H1 (cell line): Measurements from ENCODE around the gene ADCY9. TPM values are rescaled to one million over a fixed set of nuclear protein-coding genes. Genes with fewer than 3 reads are reported as not detected.

Source experiments
- CTCF ChIA-PET: fragments of 300-600 bp; sonication (Branson Sonifier 250); formaldehyde crosslinking; loops from one replicate; lab custom pipeline; 2021; ENCODE audit not compliant: partially characterized antibody; lab: Charles Lee
- POLR2A ChIA-PET: fragments of 300-600 bp; sonication (Branson Sonifier 250); formaldehyde crosslinking; loops from one replicate; lab custom pipeline; 2021; ENCODE audit warnings: inconsistent platforms; ENCODE audit not compliant: partially characterized antibody; lab: Charles Lee
- DNase-seq, 2 experiments: peaks; one replicate each; pipeline versions ENCODE4 v3.0.0 to v3.0.0-alpha.2; 2010 to 2022; ENCODE audit warnings: low spot score in 2 of 2, low read depth in 1 of 2, mixed read lengths in 1 of 2
- FAIRE-seq: peaks from 2 replicates; lab custom pipeline; 2011; peaks lifted over from hg19 to GRCh38; lab: Jason Lieb, UNC
- H2AFZ ChIP-seq: 2 replicates; pipeline ENCODE4 v1.8.1; 2012; ENCODE audit warnings: low read length, inconsistent platforms
- H2AK5ac ChIP-seq: 2 replicates; pipeline ENCODE4 v1.6.1; 2013; ENCODE audit warnings: low read depth, low read length
- H2BK120ac ChIP-seq: replicated peaks from 2 replicates; pipeline ENCODE3; 2013; ENCODE audit warnings: low read depth, low read length, inconsistent platforms
- H2BK12ac ChIP-seq: 2 replicates; pipeline ENCODE4 v1.6.1; 2013; ENCODE audit warnings: low read depth, low read length
- H2BK15ac ChIP-seq: 2 replicates; pipeline ENCODE4 v1.6.1; 2013; ENCODE audit warnings: low read length
- H2BK20ac ChIP-seq: 2 replicates; pipeline ENCODE4 v1.6.1; 2013; ENCODE audit warnings: low read length
- H2BK5ac ChIP-seq: 2 replicates; pipeline ENCODE4 v1.6.1; 2013; ENCODE audit warnings: low read depth, low read length
- H3K14ac ChIP-seq: 2 replicates; pipeline ENCODE4 v1.6.1; 2013; ENCODE audit warnings: inconsistent platforms; ENCODE audit not compliant: insufficient read length
- H3K18ac ChIP-seq: 2 replicates; pipeline ENCODE4 v1.6.1; 2013; ENCODE audit warnings: low read length; ENCODE audit errors: extremely low read depth
- H3K23ac ChIP-seq: 2 replicates; pipeline ENCODE4 v1.6.1; 2013; ENCODE audit warnings: inconsistent platforms; ENCODE audit not compliant: insufficient read length
- H3K23me2 ChIP-seq: 2 replicates; pipeline ENCODE4 v1.6.1; 2013; ENCODE audit warnings: low read depth, low read length
- H3K27ac ChIP-seq: 2 replicates; pipeline ENCODE4 v1.6.1; 2011; ENCODE audit warnings: low read depth, low read length, inconsistent platforms
- H3K27me3 ChIP-seq, 4 experiments: replicated peaks in 1 of 4; 1 replicate in 1 of 4; 2 replicates in 3 of 4; pipeline versions ENCODE4 v1.6.1 to v1.8.1; 2011 to 2013; ENCODE audit warnings: low read length in 3 of 4, mild to moderate bottlenecking in 3 of 4, inconsistent platforms in 2 of 4, mixed read lengths in 2 of 4, moderate library complexity in 1 of 4; ENCODE audit not compliant: control insufficient read depth in 3 of 4, insufficient read depth in 3 of 4; ENCODE audit errors: extremely low read depth in 1 of 4
- H3K36me3 ChIP-seq, 4 experiments: 2 replicates each; pipeline versions ENCODE4 v1.6.1 to v1.8.1; 2011 to 2013; ENCODE audit warnings: mild to moderate bottlenecking in 4 of 4, low read length in 3 of 4, moderate library complexity in 2 of 4, control low read depth in 1 of 4, inconsistent platforms in 1 of 4; ENCODE audit not compliant: insufficient read depth in 4 of 4, control insufficient read depth in 2 of 4
- H3K4ac ChIP-seq: replicated peaks from 2 replicates; pipeline ENCODE3; 2013; ENCODE audit warnings: low read length, low read depth, mixed read lengths, inconsistent platforms; ENCODE audit not compliant: insufficient read length
- H3K4me1 ChIP-seq, 4 experiments: replicated peaks in 1 of 4; 1 replicate in 1 of 4; 2 replicates in 3 of 4; pipeline versions ENCODE4 v1.6.1 to v1.8.1; 2011 to 2013; ENCODE audit warnings: low read length in 3 of 4, inconsistent platforms in 2 of 4, mixed read lengths in 1 of 4; ENCODE audit not compliant: insufficient read depth in 4 of 4, control insufficient read depth in 3 of 4
- H3K4me2 ChIP-seq, 2 experiments: 2 replicates each; pipeline versions ENCODE4 v1.6.1 to v1.8.1; 2011 to 2013; ENCODE audit warnings: low read depth in 2 of 2, low read length in 2 of 2, control low read depth in 1 of 2, inconsistent platforms in 1 of 2, mild to moderate bottlenecking in 1 of 2; ENCODE audit not compliant: insufficient read depth in 1 of 2
- H3K4me3 ChIP-seq, 4 experiments: fragments of 200-600, 300-600 bp in 1 of 4; sonication (generic), shearing (Covaris generic), sonication (Bioruptor Twin) in 1 of 4; 2 replicates each; pipeline versions ENCODE4 v1.5.1 to v1.8.1; 2011 to 2016; ENCODE audit warnings: low read length in 4 of 4, low read depth in 3 of 4, control low read depth in 2 of 4, inconsistent platforms in 2 of 4, mild to moderate bottlenecking in 2 of 4, mixed read lengths in 1 of 4, moderate library complexity in 1 of 4; ENCODE audit not compliant: insufficient read depth in 2 of 4; ENCODE audit errors: extremely low read depth in 1 of 4
- H3K56ac ChIP-seq: replicated peaks from 2 replicates; pipeline ENCODE3; 2013; ENCODE audit warnings: low read depth, mild to moderate bottlenecking, mixed read lengths, low read length, inconsistent platforms; ENCODE audit not compliant: insufficient read length
- H3K79me1 ChIP-seq: 2 replicates; pipeline ENCODE4 v1.6.1; 2013; ENCODE audit warnings: low read depth, low read length, control low read depth
- H3K79me2 ChIP-seq, 2 experiments: 2 replicates each; pipeline versions ENCODE4 v1.6.1 to v1.8.1; 2012 to 2013; ENCODE audit warnings: low read length in 2 of 2, mild to moderate bottlenecking in 2 of 2, inconsistent platforms in 1 of 2; ENCODE audit not compliant: insufficient read depth in 2 of 2, control insufficient read depth in 1 of 2
- H3K9ac ChIP-seq, 4 experiments: replicated peaks in 1 of 4; 1 replicate in 1 of 4; 2 replicates in 3 of 4; pipeline versions ENCODE4 v1.6.1 to v1.8.1; 2011 to 2013; ENCODE audit warnings: low read depth in 3 of 4, low read length in 3 of 4, control low read depth in 2 of 4, mild to moderate bottlenecking in 2 of 4, moderate library complexity in 2 of 4, inconsistent platforms in 1 of 4; ENCODE audit errors: extremely low read depth in 1 of 4
- H3K9me3 ChIP-seq, 2 experiments: 2 replicates each; pipeline versions ENCODE4 v1.6.1 to v1.8.1; 2012 to 2013; ENCODE audit warnings: mild to moderate bottlenecking in 2 of 2, moderate library complexity in 2 of 2, control low read depth in 1 of 2, inconsistent platforms in 1 of 2, low read depth in 1 of 2, low read length in 1 of 2, mixed read lengths in 1 of 2; ENCODE audit not compliant: insufficient read depth in 2 of 2
- H4K20me1 ChIP-seq, 2 experiments: replicated peaks in 1 of 2; 2 replicates each; pipeline versions ENCODE3 to v1.8.1; 2011 to 2013; ENCODE audit warnings: inconsistent platforms in 2 of 2, low read length in 2 of 2, mild to moderate bottlenecking in 1 of 2; ENCODE audit not compliant: insufficient read depth in 2 of 2, control insufficient read depth in 1 of 2
- H4K5ac ChIP-seq: 2 replicates; pipeline ENCODE4 v1.6.1; 2013; ENCODE audit warnings: low read length, low read depth, mixed read lengths, inconsistent platforms; ENCODE audit not compliant: insufficient read length
- H4K8ac ChIP-seq: 2 replicates; pipeline ENCODE4 v1.8.0; 2013; ENCODE audit warnings: mild to moderate bottlenecking, moderate library complexity, low read length, inconsistent platforms; ENCODE audit not compliant: insufficient read depth; ENCODE audit errors: extremely low read depth
- H4K91ac ChIP-seq: replicated peaks from 2 replicates; pipeline ENCODE3; 2013; ENCODE audit warnings: low read length, mixed read lengths, inconsistent platforms; ENCODE audit not compliant: insufficient read length
- CBX8 ChIP-seq: fragments of 300-800, 300-1000 bp; sonication (generic); IDR thresholded peaks from 2 replicates; pipeline ENCODE4 v1.7.1; 2016; ENCODE audit warnings: low read depth, low read length, borderline replicate concordance
- CHD1 ChIP-seq: IDR thresholded peaks from 2 replicates; pipeline ENCODE4 v1.6.1; 2012; ENCODE audit warnings: low read depth, low read length, improper control_type of control experiment
- CTCF ChIP-seq, 3 experiments: IDR thresholded peaks; 1 replicate in 2 of 3; 2 replicates in 1 of 3; pipeline versions ENCODE4 v1.5.1 to v1.6.1; 2011; ENCODE audit warnings: low read length in 3 of 3, mild to moderate bottlenecking in 3 of 3, inconsistent platforms in 2 of 3, low read depth in 1 of 3, moderate library complexity in 1 of 3; ENCODE audit not compliant: insufficient read depth in 1 of 3; ENCODE audit errors: control extremely low read depth in 1 of 3
- EZH2 ChIP-seq: fragments of 200-600 bp; sonication (generic); IDR thresholded peaks from 2 replicates; pipeline ENCODE4 v1.7.1; 2012; ENCODE audit warnings: low read depth, mild to moderate bottlenecking, moderate library complexity, low read length, inconsistent platforms; ENCODE audit not compliant: severe bottlenecking
- GTF2F1 ChIP-seq: IDR thresholded peaks from 2 replicates; pipeline ENCODE4 v1.6.1; 2012; ENCODE audit warnings: low read depth, low read length, improper control_type of control experiment, borderline replicate concordance
- HDAC2 ChIP-seq, 2 experiments: fragments of 300-600 bp in 1 of 2; sonication (generic) in 1 of 2; IDR thresholded peaks; 2 replicates each; pipeline ENCODE4 v1.6.1; 2011 to 2012; ENCODE audit warnings: low read depth in 2 of 2, low read length in 2 of 2, mild to moderate bottlenecking in 2 of 2, moderate library complexity in 2 of 2, borderline replicate concordance in 1 of 2, inconsistent platforms in 1 of 2
- POLR2AphosphoS5 ChIP-seq: IDR thresholded peaks from 2 replicates; pipeline ENCODE4 v1.6.1; 2011; ENCODE audit warnings: low read depth, low read length
- RBBP5 ChIP-seq: IDR thresholded peaks from 2 replicates; pipeline ENCODE4 v1.7.1; 2012; ENCODE audit warnings: low read depth, mild to moderate bottlenecking, inconsistent platforms, low read length, moderate library complexity, borderline replicate concordance
- SIN3A ChIP-seq, 2 experiments: IDR thresholded peaks in 1 of 2; conservative IDR thresholded peaks in 1 of 2; 2 replicates each; pipeline ENCODE4 v1.6.1; 2011 to 2012; ENCODE audit warnings: low read length in 2 of 2, improper control_type of control experiment in 1 of 2, low read depth in 1 of 2, mild to moderate bottlenecking in 1 of 2
- SP1 ChIP-seq: IDR thresholded peaks from 2 replicates; pipeline ENCODE4 v1.6.1; 2011; ENCODE audit warnings: low read depth, low read length
- ZNF274 ChIP-seq: IDR thresholded peaks from 2 replicates; pipeline ENCODE4 v1.7.0; 2012; ENCODE audit warnings: low read length, borderline replicate concordance; ENCODE audit errors: extremely low read depth
- WGBS, 2 experiments: shearing (Covaris generic) in 1 of 2; methylation state at CpG; one replicate each; pipeline versions ENCODE4 v1.1.6 to v1.1.7; 2013 to 2015; ENCODE audit warnings: low lambda C conversion rate in 2 of 2, mixed read lengths in 2 of 2, inconsistent platforms in 1 of 2, low coverage in 1 of 2, missing lambda C conversion rate in 1 of 2; ENCODE audit not compliant: insufficient replicate concordance in 2 of 2, insufficient coverage in 1 of 2, insufficient read length in 1 of 2; ENCODE audit errors: extremely low coverage in 1 of 2, missing lambda C conversion rate in 1 of 2; 5-methylcytosine and 5-hydroxymethylcytosine counted together
- polyA plus RNA-seq, 7 experiments: library from polyadenylated mRNA; depleted of rRNA in 3 of 7; stranded (reverse) in 5 of 7; unstranded in 2 of 7; fragments of >200 nt in 5 of 7; fragments of 200-250 nt in 2 of 7; gene quantifications; 1 replicate in 5 of 7; 2 replicates in 1 of 7; 4 replicates in 1 of 7; pipeline versions ENCODE4 v1.2.1 to v1.2.3, GENCODE V29; 2011 to 2013; ENCODE audit warnings: missing spikeins in 2 of 7, mixed read lengths in 2 of 7
- total RNA-seq: library from RNA; stranded (reverse); fragmentation: NEBNext Ultra II Directional; extraction: Animal tissue kit (Norgen Biotek cat#: 25700); gene quantifications from 2 replicates; pipeline ENCODE4 v1.2.1, GENCODE V29; 2021

ADCY9 gene
- total and polyA plus RNA-seq, 2 of the 8 experiments (the other 6 are each of a cell fraction or from before 2014, with no cell fraction given), result 5.4 to 13.1 TPM

DNA sequence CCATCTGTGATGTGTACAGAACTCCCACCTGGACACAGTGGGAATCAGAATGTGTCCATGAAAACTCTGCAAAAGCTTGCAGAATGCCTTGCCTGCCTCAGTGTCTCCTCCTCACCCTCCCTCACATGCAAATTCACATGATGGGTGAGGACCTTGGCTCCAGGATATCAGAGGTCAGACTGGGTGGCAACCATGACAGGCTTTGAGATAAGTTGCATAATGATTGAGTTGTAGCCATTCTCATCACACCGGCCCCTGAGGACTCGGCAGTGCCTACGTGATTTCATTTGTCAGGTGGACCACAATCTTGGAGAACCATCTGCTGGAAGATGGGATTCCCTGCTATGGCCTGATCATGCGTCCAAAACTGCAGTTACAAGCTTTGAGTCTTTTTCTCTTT lies 3.9 kb upstream of the ADCY9 start:
- Histone ChIP-seq H2BK5ac (no peak overlapping the region), H3K36me3 (no peaks in the 10 kb centered on the region), H4K8ac (no peak overlapping the region), H3K27ac (no peak overlapping the region), H3K56ac (no peak overlapping the region), H3K14ac (no peak overlapping the region), H2BK15ac (no peak overlapping the region), H3K23me2 (peaks cover 10% of the 10 kb centered on the region; the same call in 1 of the 2 replicates), H3K9me3 (no peaks in the 10 kb centered on the region), H3K4me1 (peaks cover 0 to 5% (median 3%) of the 10 kb centered on the region in 4 experiments; a peak in 6 of 7 replicates), H3K79me1 (no peaks in the 10 kb centered on the region), H2BK120ac (no peak overlapping the region), H2BK20ac (no peak overlapping the region), H3K4me2 (no peak overlapping the region), H2AK5ac (no peak overlapping the region), H3K79me2 (no peaks in the 10 kb centered on the region), H3K4me3 (no peak overlapping the region), H3K9ac (no peak overlapping the region), H4K5ac (no peak overlapping the region), H3K4ac (no peak overlapping the region), H3K27me3 (peaks cover 0 to 13% (median 6%) of the 10 kb centered on the region in 4 experiments; a peak in 5 of 7 replicates), H4K20me1 (no peaks in the 10 kb centered on the region), H3K23ac (no peak overlapping the region), H2AFZ (no peak overlapping the region), H2BK12ac (no peak overlapping the region), H4K91ac (no peak overlapping the region), H3K18ac (no peak overlapping the region)
- 87% methylated on average over 4 of the region's 4 CpGs; no CpG with 5 or more reads in 1 of the 2 experiments for WGBS, 2 experiments
- ChIA-PET POLR2A (no interaction called here), CTCF (interaction anchor here (0.9 to 1.4 kb wide), 3 partner anchors 9 to 134 kb away, joined by 3 to 4 read pairs (median 3); no protein-coding TSS in a partner anchor)
- DNase-seq (no peak), FAIRE-seq (no peak)
- no peak for TF ChIP-seq SIN3A (conservative IDR thresholded peaks at IDR 0.05 in 1 of 2, IDR thresholded peaks at IDR 0.05 in 1 of 2; ENCODE audit: low read depth in 1 of 2, low read length in 2 of 2)
- TF ChIP-seq RBBP5, result no peak
- no peak for TF ChIP-seq EZH2
- no peak for TF ChIP-seq SP1
- TF ChIP-seq CTCF (IDR thresholded peaks at IDR 0.05; ENCODE audit: control extremely low read depth in 1 of 3, insufficient read depth in 1 of 3, low read depth in 1 of 3, low read length in 3 of 3), result no peak
- TF ChIP-seq POLR2AphosphoS5, result no peak
- TF ChIP-seq HDAC2 (IDR thresholded peaks at IDR 0.05; ENCODE audit: borderline replicate concordance in 1 of 2, low read depth in 2 of 2, low read length in 2 of 2), result no peak
- TF ChIP-seq ZNF274, result no peak
- no peak for TF ChIP-seq CHD1
- TF ChIP-seq CBX8, result no peak
- no peak for TF ChIP-seq GTF2F1
